KMS-11 (cell line): ENCODE measurements around the gene RGS10.
"Not testable (repeated sequence)": the region's sequence is repeated elsewhere in the genome, so short reads cannot be mapped to it uniquely, and the experiment has no call there.

Experiments used
- H2AFZ ChIP-seq: fragments of 200-600 bp; sonication (generic); 2 replicates; pipeline ENCODE4 v1.6.1; 2016; ENCODE audit warnings: antibody characterized with exemption, mixed run types, low read depth
- H3K27ac ChIP-seq: fragments of 200-600 bp; sonication (generic); 2 replicates; pipeline ENCODE4 v1.6.1; 2016; ENCODE audit warnings: mild to moderate bottlenecking, mixed run types
- H3K27me3 ChIP-seq: fragments of 200-600 bp; sonication (generic); 2 replicates; pipeline ENCODE4 v1.6.1; 2017; ENCODE audit warnings: mild to moderate bottlenecking, low read depth, mixed run types, moderate library complexity; ENCODE audit not compliant: insufficient read depth
- H3K36me3 ChIP-seq: fragments of 200-600 bp; sonication (generic); 2 replicates; pipeline ENCODE4 v1.6.1; 2017; ENCODE audit warnings: mild to moderate bottlenecking, mixed run types; ENCODE audit not compliant: insufficient read depth
- H3K4me1 ChIP-seq: fragments of 200-600 bp; sonication (generic); 2 replicates; pipeline ENCODE4 v1.6.1; 2016; ENCODE audit warnings: mild to moderate bottlenecking, low read depth, mixed run types; ENCODE audit not compliant: poor library complexity, severe bottlenecking
- H3K4me2 ChIP-seq: fragments of 200-600 bp; sonication (generic); 2 replicates; pipeline ENCODE4 v1.7.0; 2016; ENCODE audit warnings: mild to moderate bottlenecking, mixed run types
- H3K4me3 ChIP-seq: fragments of 200-600 bp; sonication (generic); IDR thresholded peaks from 2 replicates; pipeline ENCODE4 v1.6.1; 2017; ENCODE audit warnings: low read depth, low read length, mixed read lengths; ENCODE audit not compliant: insufficient read depth
- H3K79me2 ChIP-seq: fragments of 200-600 bp; sonication (generic); 2 replicates; pipeline ENCODE4 v1.6.1; 2016; ENCODE audit warnings: low read depth, mixed run types; ENCODE audit not compliant: insufficient read depth
- H3K9ac ChIP-seq: fragments of 200-600 bp; sonication (generic); 2 replicates; pipeline ENCODE4 v1.6.1; 2016; ENCODE audit warnings: mild to moderate bottlenecking, mixed run types
- H4K20me1 ChIP-seq: fragments of 200-600 bp; sonication (generic); 2 replicates; pipeline ENCODE4 v1.6.1; 2016; ENCODE audit warnings: mild to moderate bottlenecking, mixed run types; ENCODE audit not compliant: insufficient read depth
- TF ChIP-seq, protein P1 (sequence below): fragments of 200-600 bp; sonication (generic); conservative IDR thresholded peaks from 2 replicates; pipeline ENCODE4 v1.6.1; 2017; ENCODE audit warnings: low read depth, mild to moderate bottlenecking, antibody characterized with exemption, low read length, moderate library complexity, mixed read lengths

RGS10 gene

DNA sequence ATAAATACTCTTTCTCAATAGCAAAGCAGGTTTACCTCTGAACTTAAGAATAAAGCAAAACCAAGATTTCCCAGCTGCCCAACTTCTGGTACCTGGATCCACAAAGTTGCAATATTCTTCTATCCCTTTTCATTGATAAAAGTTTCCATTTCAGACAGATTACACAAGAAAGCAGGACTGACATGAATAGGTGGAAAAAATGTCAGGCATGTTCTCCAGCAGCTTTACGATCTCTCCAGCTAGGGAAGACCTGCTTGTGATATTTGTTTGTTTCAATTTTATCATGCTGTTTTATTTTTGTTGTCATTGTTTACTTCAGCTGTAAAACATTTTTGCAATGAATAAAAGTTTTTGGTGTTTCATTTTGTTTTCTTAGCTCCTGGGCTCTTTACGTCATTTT lies 9.0 kb downstream of the RGS10 start:
- H3K79me2 ChIP-seq, result peaks cover 7% of the 10 kb centered on the region; the same call in 1 of the 2 replicates
- no peak overlapping the region for H3K9ac ChIP-seq
- no peak overlapping the region for H3K4me3 ChIP-seq
- no peak overlapping the region for H2AFZ ChIP-seq
- TF ChIP-seq, protein P1, sequence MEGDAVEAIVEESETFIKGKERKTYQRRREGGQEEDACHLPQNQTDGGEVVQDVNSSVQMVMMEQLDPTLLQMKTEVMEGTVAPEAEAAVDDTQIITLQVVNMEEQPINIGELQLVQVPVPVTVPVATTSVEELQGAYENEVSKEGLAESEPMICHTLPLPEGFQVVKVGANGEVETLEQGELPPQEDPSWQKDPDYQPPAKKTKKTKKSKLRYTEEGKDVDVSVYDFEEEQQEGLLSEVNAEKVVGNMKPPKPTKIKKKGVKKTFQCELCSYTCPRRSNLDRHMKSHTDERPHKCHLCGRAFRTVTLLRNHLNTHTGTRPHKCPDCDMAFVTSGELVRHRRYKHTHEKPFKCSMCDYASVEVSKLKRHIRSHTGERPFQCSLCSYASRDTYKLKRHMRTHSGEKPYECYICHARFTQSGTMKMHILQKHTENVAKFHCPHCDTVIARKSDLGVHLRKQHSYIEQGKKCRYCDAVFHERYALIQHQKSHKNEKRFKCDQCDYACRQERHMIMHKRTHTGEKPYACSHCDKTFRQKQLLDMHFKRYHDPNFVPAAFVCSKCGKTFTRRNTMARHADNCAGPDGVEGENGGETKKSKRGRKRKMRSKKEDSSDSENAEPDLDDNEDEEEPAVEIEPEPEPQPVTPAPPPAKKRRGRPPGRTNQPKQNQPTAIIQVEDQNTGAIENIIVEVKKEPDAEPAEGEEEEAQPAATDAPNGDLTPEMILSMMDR, result no peak
- H3K36me3 ChIP-seq, result no peaks in the 10 kb centered on the region
- H3K27me3 ChIP-seq, result no peaks in the 10 kb centered on the region
- no peaks in the 10 kb centered on the region for H4K20me1 ChIP-seq
- H3K4me2 ChIP-seq, result no peak overlapping the region
- H3K4me1 ChIP-seq, result no peaks in the 10 kb centered on the region
- no peak overlapping the region for H3K27ac ChIP-seq

DNA sequence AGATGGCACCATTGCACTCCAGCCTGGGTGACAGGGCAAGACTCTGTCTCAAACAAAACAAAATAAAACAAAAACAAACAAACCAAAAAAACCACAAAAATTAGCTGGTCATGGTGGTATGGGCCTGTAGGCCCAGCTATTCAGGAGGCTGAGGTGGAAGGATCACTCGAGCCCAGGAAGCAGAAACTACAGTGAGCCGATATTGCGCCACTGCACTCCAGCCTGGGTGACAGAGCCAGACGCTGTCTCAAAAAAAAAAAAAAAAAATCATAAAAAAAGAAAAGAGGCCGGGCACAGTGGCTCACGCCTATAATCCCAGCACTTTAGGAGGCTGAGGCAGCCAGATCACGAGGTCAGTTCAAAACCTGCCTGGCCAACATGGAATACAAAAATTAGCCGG lies 9.7 kb downstream of the RGS10 start:
- H3K4me2 ChIP-seq, H3K27ac ChIP-seq, H2AFZ ChIP-seq, H3K36me3 ChIP-seq, H3K4me1 ChIP-seq, H3K27me3 ChIP-seq, H3K9ac ChIP-seq, H3K4me3 ChIP-seq, H3K79me2 ChIP-seq, H4K20me1 ChIP-seq: not testable (repeated sequence)

DNA sequence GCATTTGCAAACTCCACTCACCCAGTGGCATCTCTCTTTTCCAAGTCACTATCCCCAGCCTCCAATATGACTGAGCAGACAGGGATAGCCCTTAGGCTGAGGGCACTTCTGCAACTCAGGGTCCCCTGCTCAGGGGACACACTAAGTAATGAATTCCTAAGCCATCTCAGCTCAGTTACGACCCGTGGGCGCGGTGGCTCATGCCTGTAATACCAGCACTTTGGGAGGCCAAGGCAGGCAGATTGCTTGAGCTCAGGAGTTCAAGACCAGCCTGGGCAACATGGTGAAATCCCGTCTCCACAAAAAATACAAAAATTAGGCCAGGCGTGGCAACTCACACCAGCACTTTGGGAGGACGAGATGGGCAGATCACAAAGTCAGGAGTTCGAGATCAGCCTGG lies 10.3 kb downstream of the RGS10 start:
- not testable (repeated sequence) for H3K9ac ChIP-seq, H4K20me1 ChIP-seq, H3K27ac ChIP-seq, H3K36me3 ChIP-seq, H2AFZ ChIP-seq, H3K4me1 ChIP-seq, H3K79me2 ChIP-seq, H3K4me3 ChIP-seq, H3K4me2 ChIP-seq, H3K27me3 ChIP-seq

DNA sequence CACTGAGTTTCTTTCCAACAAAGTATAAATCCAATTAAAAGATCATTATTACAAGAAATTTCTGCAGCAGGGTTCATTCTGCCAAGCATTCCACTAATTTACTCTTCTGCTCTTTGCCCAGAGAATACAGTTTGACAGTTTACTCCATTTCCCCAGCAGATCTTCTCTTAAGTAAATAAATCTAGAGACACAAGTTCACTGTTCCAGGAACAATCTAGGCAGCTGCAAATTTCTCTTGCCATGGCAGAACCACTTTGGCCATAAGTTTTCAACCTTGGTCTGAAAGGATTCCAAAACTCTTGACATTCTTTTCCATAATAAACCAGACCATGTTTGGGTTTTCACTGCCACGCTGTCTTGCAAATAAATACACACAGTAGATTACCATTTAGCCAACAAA lies 11.5 kb downstream of the RGS10 start:
- TF ChIP-seq, protein P1, result no peak
- Histone ChIP-seq H4K20me1 (no peaks in the 10 kb centered on the region), H2AFZ (no peak overlapping the region), H3K4me1 (no peaks in the 10 kb centered on the region), H3K36me3 (no peaks in the 10 kb centered on the region), H3K27ac (no peak overlapping the region), H3K4me3 (no peak overlapping the region), H3K27me3 (no peaks in the 10 kb centered on the region), H3K9ac (no peak overlapping the region), H3K79me2 (peaks cover 7% of the 10 kb centered on the region; the same call in 1 of the 2 replicates), H3K4me2 (no peak overlapping the region)

DNA sequence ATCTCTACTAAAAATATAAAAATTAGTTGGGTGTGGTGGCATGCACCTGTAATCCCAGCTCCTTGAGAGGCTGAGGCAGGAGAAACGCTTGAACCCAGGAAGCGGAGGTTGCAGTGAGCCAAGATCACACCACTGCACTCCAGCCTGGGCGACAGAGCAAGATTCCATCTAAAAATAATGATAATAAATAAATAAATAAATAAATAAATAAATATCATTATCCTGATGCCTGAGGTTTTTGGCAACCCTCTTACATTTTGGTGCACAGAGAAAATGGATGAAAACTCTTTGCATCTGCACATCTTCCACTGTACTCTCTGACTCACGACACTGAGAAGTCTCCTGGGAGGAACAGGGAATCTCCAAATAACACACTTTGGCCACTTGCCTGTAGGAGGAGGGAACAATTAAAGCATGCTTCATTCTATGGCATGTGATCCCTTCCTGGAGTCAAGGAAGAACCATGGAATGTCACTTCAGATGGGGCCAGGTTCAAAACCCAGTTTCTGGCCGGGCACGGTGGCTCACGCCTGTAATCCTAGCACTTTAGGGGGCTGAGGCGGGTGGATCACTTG lies 13.8 kb downstream of the RGS10 start:
- not testable (repeated sequence) for H3K27ac ChIP-seq, H3K27me3 ChIP-seq, H3K4me1 ChIP-seq, H3K4me2 ChIP-seq, H4K20me1 ChIP-seq, H2AFZ ChIP-seq, H3K79me2 ChIP-seq, H3K36me3 ChIP-seq, H3K9ac ChIP-seq, H3K4me3 ChIP-seq
